AG20443 (cell line): Measurements from ENCODE around the gene ACOT12.
A peak's percentile ranks its signal among the peaks of the same experiment; 100 is the strongest.
"Not testable (repeated sequence)": the region's sequence is repeated elsewhere in the genome, so short reads cannot be mapped to it uniquely, and the experiment has no call there.

Source experiments
- DNase-seq: peaks from one replicate; pipeline ENCODE4 v3.0.0; 2012; ENCODE audit warnings: low spot score, mixed read lengths

Gene ACOT12

GRCh38 chr5:81338213-81338612, 55.7 kb downstream of the ACOT12 start:
- not testable (repeated sequence) for DNase-seq

DNA sequence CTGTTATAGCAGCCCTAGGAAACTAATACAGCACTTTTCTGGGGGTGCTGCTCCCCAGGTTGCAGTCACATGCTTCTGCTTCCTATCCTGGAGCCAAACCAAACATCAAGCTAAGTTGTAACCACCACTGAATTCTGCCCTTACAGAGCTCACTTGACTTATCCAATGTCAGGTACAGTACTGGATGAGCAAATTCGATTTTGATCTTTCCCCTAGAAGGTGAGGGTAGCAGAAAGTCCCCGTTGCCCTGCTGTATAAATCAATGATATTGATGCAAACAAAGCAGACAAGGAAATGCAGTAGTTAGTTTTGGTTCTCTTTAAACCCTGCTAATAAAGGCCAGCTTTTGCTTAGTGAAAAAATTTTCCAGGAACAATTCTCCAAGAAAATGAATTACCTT, 56.1 kb downstream of the ACOT12 start:
- no peak for DNase-seq

GRCh38 chr5:81336556-81336955, 57.4 kb downstream of the ACOT12 start:
- DNase-seq, result no peak

- no peak for DNase-seq
Measured at GRCh38 chr5:81335946-81336345, 58.0 kb downstream of the ACOT12 start.

- DNase-seq, result no peak
Measured at GRCh38 chr5:81334304-81335061, 59.5 kb downstream of the ACOT12 start.

DNA sequence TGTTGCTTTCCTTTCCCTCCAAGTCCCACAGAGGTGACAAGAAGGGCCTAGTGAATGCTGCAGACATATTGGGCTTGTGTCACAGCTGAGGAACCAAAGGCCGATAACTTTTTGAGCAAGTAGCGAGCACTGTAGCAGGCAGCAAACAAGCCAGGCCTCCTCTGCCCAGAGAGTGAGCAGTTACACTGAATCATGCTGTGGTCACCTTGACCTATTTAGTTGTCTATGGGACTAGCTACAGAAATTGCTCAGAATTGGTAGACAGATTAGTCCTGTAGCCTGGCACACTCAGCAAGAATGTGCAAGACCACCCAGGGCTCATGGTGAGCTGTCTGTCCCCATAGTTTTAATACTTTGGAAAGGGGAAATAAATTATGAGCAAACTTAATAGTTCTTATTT, 67.4 kb downstream of the ACOT12 start:
- no peak for DNase-seq

- DNase-seq, result no peak
Measured at GRCh38 chr5:81317536-81317935, 76.4 kb downstream of the ACOT12 start.

DNA sequence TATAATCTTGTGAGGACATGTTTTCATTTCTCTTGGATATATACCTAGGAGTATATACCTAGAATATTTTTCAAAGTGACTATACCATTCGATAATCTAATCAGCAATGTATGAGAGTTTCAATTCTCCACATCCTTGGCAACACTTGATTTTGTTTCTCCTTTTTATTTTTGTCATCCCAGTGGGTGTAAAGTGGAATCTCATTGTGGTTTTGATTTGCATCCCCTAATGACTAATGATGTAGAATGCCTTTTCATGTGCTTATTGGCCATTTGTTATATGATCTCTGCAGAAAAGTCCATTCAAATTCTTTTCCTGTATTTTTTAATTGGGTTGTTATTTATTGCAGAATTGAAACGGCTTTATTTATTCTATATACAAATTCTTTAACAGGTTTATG, 77.4 kb downstream of the ACOT12 start:
- DNase-seq, result no peak

DNA sequence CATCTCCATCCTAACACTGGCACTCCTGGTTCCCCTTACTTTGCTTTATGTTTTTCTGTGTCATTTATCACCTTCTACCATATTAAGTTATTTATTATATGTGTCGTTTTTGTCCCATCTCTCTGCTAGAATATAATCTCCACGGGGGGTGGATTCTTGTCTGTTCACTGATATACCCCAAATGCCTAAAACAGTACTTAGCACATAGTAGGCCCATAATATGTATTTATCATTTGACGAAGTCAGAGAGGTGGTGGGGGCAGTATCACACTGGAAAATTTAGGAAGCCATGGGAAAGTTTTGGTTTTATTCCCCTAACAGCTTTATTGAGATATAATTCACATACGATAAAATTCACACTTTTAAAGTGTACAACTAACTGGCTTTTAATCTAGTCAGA, 78.1 kb downstream of the ACOT12 start:
- no peak for DNase-seq

DNA sequence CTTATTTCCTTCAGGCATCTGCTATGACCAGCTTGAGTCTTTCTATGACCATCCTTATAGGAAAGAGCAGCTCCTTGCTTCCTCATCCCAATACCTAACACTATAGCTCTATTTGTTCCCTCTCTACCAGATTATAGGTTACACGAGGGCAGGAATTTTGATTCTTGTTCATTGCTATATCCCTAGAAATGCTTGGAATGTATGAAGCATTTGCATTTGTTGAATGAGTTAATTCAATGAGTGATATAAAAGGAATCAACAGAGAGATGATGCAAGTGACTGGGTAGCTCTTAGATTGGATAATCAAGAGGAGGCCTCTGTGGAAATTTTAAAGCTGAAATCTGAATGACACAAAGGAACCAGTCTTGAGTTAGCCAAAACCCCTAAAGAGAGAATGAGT, 78.6 kb downstream of the ACOT12 start:
- DNase-seq, result peak; percentile 36

- no peak for DNase-seq
Measured at GRCh38 chr5:81314581-81314980, 79.4 kb downstream of the ACOT12 start.

GRCh38 chr5:81313686-81314085, 80.2 kb downstream of the ACOT12 start:
- DNase-seq, result no peak

DNA sequence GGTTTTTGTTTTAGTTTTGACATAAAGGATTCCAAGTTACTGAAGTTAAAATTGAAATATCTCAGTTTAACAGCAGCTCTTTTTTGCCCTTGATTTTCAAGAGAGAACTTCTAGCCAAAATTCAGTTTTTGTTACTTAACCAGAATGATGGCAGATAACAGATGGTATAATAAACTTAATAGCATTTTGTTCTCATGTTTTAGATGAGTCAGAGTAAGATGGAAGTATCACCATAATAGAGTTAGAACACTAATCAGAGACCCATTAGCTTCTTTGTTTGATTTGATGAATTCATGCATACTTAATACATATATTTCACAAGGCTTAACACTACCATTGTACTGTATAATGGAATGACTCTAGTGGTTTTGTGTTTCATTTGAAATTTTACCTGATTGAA, 80.7 kb downstream of the ACOT12 start:
- DNase-seq, result no peak

DNA sequence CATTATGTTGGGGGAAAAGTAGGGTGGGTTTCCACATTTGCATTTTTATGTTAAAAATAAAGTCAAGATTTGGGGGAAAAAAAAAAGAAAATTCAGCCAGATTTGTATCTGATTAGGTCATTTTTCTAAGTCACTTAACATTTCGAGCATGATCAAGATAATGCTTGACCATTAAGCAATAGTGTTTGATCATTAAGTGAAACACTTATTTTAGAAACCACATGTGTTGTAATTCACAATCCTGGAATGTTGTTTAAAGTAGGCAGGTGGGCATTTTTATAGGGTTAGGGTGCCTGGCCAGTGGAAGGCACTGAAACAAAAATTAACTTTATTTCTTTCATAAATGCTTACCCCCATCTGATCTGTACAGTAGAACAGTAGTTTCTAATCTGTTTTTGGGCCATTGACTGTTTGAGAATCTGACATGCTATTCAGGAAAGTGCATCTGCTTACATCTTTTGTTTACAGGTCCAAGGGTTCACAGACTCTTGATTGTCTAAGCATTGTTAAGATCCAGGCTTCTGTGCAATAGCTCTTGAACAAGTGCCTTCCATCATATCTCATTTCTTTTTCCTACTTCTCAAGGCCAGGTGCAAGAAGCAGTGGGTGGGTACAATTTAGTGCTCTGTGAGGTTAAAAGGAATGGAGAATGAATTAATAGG, 83.4 kb downstream of the ACOT12 start:
- DNase-seq, result no peak

DNA sequence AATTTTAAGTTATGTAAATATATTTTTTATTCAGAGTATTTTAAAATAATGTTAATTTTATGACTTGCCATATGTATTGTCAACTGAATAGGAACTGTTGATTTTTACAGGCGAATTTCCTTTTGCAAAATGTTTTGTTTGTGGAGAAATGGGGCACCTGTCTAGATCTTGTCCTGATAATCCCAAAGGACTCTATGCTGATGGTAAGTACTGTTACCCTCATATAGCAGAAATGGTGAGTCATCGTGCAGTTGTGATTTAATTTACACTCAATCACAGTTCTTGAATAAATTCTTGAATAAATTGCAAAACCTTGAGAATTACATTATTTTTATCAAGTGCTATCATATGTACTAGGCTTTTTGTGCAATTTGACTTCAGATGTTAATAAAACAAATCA, 85.1 kb downstream of the ACOT12 start:
- DNase-seq, result no peak

DNA sequence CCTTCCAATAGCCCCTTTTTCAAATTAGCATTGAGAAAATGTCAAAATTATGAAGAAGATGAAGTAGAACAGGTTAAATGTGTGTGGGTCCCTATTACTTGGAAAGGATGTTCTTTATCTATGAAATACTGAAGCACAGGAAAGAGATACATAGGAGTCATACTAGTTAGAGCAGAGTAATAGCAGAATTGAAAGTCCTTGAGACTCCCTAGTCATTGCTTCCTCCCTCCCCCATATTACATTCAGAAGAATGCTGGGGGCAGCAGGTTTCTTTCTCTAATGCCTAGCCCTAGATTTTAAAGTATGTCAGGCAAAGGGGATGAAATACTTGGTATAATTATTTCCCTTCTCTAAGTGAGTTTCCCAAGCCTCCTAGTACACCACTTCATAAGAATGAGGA, 88.1 kb downstream of the ACOT12 start:
- DNase-seq, result no peak

- DNase-seq, result peak; percentile 9
Measured at GRCh38 chr5:81303563-81303962, 90.4 kb downstream of the ACOT12 start.

DNA sequence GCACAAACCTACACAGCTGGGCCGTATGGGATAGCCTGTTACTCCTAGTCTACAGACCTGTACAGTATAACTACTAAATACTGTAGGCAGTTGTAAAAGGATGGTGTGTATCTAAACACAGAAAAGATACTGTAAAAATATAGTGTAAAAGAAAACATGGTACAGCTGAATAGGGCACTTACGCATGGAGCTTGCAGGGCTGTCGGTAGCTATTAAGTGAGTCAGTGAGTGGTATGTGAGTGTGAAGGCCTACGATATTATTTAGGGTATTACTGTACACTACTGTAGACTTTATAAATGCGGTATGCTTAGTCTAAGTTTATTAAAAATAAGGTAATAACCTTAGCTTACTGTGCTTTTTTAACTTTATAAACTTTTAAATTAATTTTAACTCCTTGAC, 91.3 kb downstream of the ACOT12 start:
- no peak for DNase-seq

DNA sequence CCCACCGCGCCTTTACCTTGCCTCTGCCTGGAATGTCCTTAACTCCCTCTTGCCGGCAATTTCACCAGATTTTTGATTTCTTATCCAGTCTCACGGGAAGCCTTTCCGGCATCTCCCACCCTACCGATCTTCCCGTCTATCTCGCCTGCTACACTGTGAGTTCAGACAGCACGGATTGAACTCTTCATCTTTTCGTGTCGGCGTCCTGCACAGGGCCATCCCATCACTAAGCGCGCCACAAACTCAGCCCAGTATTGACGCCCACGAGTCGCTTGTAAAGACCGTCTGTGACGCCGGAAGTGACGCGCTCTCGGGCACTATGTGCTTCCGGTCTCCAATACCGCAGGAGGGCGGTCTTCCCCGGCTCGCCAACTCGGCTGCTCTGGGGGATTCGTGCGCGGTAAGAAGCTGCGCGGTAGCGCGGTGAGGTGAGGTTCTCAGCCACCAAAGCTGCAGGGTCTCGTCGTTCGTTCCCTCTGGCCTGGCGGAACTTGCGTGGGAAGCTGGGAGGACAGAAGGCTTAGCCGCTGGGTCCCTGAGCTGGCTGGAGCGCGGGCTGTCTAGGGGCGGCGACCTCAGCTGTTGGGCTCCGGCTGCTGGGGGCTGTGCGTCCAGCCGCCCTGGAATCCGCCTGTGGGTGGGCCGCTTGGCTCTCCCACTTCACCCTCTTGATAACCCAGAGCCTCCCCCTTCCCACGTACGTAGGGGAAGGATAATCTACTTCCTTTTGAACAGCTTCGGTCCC, 92.5 kb downstream of the ACOT12 start, which contains the start of gene ZCCHC9:
Gene ZCCHC9, plus strand, starts transcription at position 317 of the 745 bp plus-strand sequence. CDS start 3,171 bp downstream, outside the sequence.
- peak; percentile 94 for DNase-seq

- DNase-seq, result no peak
Measured at GRCh38 chr5:81300921-81301270, 93.0 kb downstream of the ACOT12 start.

DNA sequence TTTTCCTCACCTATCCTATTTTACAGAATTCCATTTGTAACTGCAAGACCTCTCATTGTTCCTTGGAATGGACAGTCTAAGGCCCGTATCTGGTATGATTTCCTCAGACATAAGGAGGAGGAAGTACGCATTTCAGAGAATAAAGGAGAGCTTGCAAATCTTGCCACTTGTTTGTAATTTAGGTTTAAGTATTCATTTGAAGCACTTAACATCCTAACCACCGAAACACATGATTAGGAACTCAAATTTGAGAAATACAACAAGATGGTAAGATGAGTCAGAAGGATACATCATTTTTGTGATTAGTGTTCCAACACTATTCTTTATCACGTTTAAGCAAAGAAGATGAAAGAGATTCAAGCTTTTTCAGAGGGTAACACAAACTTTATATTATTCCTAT, 96.4 kb downstream of the ACOT12 start:
- no peak for DNase-seq

DNA sequence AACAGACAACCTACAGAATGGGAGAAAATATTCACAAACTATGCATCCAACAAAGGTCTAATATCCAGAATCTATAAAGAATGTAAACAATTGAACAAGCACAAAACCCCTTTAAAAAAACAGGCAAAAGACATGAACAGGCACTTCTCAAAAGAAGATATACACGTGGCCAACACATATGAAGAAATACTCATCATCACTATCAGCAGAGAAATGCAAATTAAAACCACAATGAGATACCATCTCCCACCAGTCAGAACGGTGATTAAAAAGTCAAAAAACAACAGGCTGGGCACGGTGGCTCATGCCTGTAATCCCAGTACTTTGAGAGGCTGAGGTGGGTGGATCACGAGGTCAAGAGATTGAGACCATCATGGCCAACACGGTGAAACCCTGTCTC, 99.9 kb downstream of the ACOT12 start:
- not testable (repeated sequence) for DNase-seq

GRCh38 chr5:81292130-81292529, 101.8 kb downstream of the ACOT12 start:
- DNase-seq, result no peak
